ENCODE measurements around the gene CD8A. TPM values are rescaled to one million over a fixed set of nuclear protein-coding genes. Genes with fewer than 3 reads are reported as not detected.

The CD8A gene
- total RNA-seq, 1 donor from 2014 or later, result under 0.01 TPM

DNA sequence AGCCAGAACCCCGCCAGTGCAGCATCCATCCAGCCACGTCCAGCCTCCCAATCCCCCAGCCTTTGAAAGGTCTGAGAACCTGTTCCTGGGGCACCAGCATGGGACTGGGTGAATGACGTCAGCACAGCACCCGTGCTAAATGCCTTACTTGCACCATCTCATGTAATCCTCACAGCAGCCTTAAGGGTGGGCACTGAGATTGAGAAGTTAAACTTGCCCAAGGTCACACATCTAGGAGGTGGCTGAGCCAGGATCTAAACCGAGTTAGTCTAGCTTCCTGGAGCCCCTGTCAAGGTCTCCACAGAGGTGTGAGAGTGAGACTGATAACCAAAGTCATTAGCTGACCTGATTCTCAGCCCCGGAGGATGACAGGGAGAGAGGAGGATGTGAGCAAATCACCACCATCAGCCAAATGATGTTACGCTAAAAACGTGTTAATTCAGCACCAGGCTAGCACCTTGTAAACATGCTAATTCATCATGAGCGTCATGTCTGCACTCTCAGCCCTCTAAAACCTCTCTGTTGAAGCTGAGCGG, 4.6 kb downstream of the CD8A start:
- FAIRE-seq, result peak; percentile 87
- peaks cover 24% of the 10 kb centered on the region for H3K27me3 ChIP-seq (ENCODE audit: control insufficient read depth, insufficient read depth, low read length)

DNA sequence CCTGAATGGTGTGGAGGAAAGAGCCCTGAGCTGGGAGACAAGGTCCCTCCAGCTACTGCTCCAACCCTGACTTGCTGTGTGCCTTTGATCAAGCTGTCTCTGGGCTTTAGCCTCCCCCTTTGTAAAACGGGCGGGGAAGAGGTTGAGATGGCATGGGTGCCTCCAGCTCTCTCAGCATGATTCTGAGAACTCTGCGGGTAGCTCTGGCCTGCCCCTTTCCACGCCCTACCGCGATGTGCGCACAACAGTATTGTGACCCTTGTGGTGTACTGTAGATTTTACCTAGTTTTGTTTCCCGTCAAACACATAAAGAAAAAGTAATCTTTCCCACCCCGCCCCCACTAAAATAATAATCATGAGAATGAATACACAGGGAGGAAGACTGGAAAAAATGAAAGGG, 5.3 kb downstream of the CD8A start:
- FAIRE-seq, result no peak
- peaks cover 19% of the 10 kb centered on the region for H3K27me3 ChIP-seq (ENCODE audit: control insufficient read depth, insufficient read depth, low read length)

More for the DNA sequence above, 4.6 kb downstream of the CD8A start:
- no peaks in the 10 kb centered on the region for H3K36me3 ChIP-seq (ENCODE audit: control insufficient read depth, insufficient read depth, low read length)
- no peak overlapping the region for H3K4me3 ChIP-seq (ENCODE audit: low read depth, low read length)
- no peak for DNase-seq (ENCODE audit: low read depth)
- TF ChIP-seq, protein P1, sequence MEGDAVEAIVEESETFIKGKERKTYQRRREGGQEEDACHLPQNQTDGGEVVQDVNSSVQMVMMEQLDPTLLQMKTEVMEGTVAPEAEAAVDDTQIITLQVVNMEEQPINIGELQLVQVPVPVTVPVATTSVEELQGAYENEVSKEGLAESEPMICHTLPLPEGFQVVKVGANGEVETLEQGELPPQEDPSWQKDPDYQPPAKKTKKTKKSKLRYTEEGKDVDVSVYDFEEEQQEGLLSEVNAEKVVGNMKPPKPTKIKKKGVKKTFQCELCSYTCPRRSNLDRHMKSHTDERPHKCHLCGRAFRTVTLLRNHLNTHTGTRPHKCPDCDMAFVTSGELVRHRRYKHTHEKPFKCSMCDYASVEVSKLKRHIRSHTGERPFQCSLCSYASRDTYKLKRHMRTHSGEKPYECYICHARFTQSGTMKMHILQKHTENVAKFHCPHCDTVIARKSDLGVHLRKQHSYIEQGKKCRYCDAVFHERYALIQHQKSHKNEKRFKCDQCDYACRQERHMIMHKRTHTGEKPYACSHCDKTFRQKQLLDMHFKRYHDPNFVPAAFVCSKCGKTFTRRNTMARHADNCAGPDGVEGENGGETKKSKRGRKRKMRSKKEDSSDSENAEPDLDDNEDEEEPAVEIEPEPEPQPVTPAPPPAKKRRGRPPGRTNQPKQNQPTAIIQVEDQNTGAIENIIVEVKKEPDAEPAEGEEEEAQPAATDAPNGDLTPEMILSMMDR (IDR thresholded peaks at IDR 0.05; ENCODE audit: insufficient read depth, low read length, severe bottlenecking), result no peak

DNA sequence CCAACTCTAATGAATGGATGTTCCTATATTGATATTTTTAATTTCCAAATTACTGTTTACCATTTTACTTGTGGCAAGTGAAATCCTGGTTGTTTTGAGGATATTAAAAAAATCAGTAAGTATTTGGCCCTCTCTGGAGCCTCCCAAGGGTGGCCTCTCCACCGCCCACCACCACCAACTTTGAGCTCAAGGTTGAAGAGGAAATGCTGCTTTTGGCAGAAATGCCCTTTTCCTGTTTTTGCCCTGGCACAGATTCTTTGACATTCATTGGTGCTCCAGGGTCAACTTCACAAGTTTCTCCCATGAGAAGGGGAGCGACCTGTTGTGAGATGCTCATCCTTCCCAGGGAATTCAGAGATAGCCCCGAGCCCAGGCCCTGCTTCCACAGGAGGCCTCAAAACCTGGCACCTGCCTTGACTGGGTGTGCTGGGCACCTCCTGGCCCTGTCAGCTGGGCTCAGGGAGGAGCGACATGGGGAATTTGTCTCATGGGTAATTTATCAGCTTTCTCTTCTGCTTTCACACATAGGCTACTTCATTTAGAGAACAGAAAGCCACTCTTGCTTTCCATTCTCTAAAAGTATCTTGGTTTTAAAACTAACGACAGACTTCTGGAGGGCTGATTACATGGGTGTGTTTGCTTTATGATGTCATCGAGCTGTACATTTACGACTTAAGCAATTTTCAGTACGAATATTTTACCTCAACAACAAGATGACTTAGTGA, 6.9 kb downstream of the CD8A start:
- peaks cover 4% of the 10 kb centered on the region for H3K27me3 ChIP-seq (ENCODE audit: control insufficient read depth, insufficient read depth, low read length)
- H3K36me3 ChIP-seq (ENCODE audit: control insufficient read depth, insufficient read depth, low read length), result no peaks in the 10 kb centered on the region
- FAIRE-seq (no peak), DNase-seq (ENCODE audit: low read depth) (no peak)
- no peak overlapping the region for H3K4me3 ChIP-seq (ENCODE audit: low read depth, low read length)
- TF ChIP-seq, protein P1 (IDR thresholded peaks at IDR 0.05; ENCODE audit: insufficient read depth, low read length, severe bottlenecking), result no peak

More for the DNA sequence above, 5.3 kb downstream of the CD8A start:
- TF ChIP-seq, protein P1 (IDR thresholded peaks at IDR 0.05; ENCODE audit: insufficient read depth, low read length, severe bottlenecking), result no peak
- no peak for DNase-seq (ENCODE audit: low read depth)
- H3K36me3 ChIP-seq (ENCODE audit: control insufficient read depth, insufficient read depth, low read length), result no peaks in the 10 kb centered on the region
- H3K4me3 ChIP-seq (ENCODE audit: low read depth, low read length), result no peak overlapping the region

DNA sequence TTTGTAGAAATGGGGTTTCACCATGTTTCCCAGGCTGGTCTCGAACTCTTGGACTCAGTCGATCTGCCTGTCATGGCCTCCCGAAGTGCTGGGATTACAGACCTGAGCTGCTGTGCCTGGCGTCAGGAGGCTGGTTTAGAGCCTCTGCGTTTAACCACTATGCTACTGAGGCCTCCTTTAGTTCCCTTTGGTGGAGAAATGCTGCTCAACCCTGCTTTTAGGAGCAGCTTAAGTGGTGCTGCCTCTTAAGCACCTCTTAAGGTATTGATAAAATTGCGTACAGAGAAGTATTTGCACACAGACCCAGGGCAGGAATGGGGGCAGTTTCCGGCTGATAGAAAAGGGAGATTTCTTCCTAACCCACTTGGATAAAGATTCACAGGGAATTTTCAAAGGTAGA, 8.0 kb downstream of the CD8A start:
- TF ChIP-seq, protein P1 (IDR thresholded peaks at IDR 0.05; ENCODE audit: insufficient read depth, low read length, severe bottlenecking), result no peak
- Histone ChIP-seq H3K4me3 (ENCODE audit: low read depth, low read length) (no peak overlapping the region), H3K36me3 (ENCODE audit: control insufficient read depth, insufficient read depth, low read length) (no peaks in the 10 kb centered on the region), H3K27me3 (ENCODE audit: control insufficient read depth, insufficient read depth, low read length) (no peaks in the 10 kb centered on the region)
- no peak for FAIRE-seq
- no peak for DNase-seq (ENCODE audit: low read depth)

DNA sequence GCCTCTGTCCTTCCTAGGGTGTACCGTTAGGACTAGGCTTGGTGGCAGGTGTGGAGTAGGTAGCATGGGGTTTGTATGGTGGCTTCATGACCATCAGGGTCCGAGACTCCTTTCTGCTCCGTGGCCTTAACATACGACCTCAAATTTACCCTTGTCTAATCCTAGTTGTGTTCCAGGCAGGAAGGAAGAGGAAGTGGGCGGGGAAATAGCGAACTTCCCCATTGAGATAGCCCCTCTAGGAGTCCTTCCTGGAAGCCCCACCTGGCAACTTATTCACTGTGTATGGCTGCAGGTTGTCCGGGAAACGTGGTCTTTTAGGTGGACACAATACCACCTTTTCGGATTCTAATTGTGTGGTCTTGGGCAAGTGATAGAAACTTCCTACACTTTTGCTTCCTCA, 9.3 kb downstream of the CD8A start:
- Histone ChIP-seq H3K27me3 (ENCODE audit: control insufficient read depth, insufficient read depth, low read length) (no peaks in the 10 kb centered on the region), H3K36me3 (ENCODE audit: control insufficient read depth, insufficient read depth, low read length) (no peaks in the 10 kb centered on the region), H3K4me3 (ENCODE audit: low read depth, low read length) (no peak overlapping the region)
- DNase-seq (ENCODE audit: low read depth) (no peak), FAIRE-seq (no peak)
- TF ChIP-seq, protein P1 (IDR thresholded peaks at IDR 0.05; ENCODE audit: insufficient read depth, low read length, severe bottlenecking), result no peak
